IPS-18c (cell line): ENCODE measurements around the gene NEMP2.
"Not testable (repeated sequence)": the region's sequence is repeated elsewhere in the genome, so short reads cannot be mapped to it uniquely, and the experiment has no call there.

Source experiments
- H3K4me3 ChIP-seq: 2 replicates; pipeline ENCODE4 v1.7.0; 2013; ENCODE audit warnings: low read depth, mild to moderate bottlenecking, low read length, moderate library complexity; ENCODE audit not compliant: insufficient read depth
- H3K9me3 ChIP-seq: one replicate; pipeline ENCODE4 v1.6.1; 2013; ENCODE audit warnings: mild to moderate bottlenecking, low read length, moderate library complexity; ENCODE audit not compliant: control insufficient read depth, insufficient read depth

NEMP2 gene

GRCh38 chr2:190481339-190481738, 53.2 kb downstream of the NEMP2 start:
- no peak overlapping the region for H3K4me3 ChIP-seq
- no peaks in the 10 kb centered on the region for H3K9me3 ChIP-seq

DNA sequence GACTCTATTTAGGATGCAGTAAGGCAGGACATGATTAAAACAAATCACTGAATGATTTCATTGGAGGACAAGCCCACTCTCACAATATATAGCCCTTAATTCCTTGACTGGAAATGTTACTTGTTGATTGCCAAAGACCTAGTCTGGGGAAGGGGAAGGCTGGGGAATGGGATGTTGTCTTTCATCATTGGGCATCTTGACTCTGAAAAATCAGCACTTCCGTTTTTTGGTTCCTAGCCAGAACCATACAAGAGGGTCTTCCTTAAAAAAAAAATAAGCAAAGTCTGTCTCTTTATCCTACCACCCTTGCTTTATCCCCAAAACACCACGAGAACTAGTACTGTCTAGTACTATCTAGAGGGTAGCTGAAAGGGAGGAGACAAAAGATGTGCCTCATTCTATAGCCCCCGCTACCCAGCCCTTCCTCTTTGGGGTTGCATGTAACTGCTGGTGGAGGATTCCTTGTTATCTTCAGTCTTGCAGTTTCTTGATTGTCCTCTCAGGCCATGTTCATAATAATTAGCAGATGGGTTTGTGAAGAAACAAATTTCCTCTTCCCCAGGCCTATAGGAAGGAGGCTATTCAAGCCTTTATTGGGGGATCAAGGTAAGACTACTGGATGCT, 55.8 kb downstream of the NEMP2 start:
- Histone ChIP-seq H3K4me3 (no peak overlapping the region), H3K9me3 (no peaks in the 10 kb centered on the region)

DNA sequence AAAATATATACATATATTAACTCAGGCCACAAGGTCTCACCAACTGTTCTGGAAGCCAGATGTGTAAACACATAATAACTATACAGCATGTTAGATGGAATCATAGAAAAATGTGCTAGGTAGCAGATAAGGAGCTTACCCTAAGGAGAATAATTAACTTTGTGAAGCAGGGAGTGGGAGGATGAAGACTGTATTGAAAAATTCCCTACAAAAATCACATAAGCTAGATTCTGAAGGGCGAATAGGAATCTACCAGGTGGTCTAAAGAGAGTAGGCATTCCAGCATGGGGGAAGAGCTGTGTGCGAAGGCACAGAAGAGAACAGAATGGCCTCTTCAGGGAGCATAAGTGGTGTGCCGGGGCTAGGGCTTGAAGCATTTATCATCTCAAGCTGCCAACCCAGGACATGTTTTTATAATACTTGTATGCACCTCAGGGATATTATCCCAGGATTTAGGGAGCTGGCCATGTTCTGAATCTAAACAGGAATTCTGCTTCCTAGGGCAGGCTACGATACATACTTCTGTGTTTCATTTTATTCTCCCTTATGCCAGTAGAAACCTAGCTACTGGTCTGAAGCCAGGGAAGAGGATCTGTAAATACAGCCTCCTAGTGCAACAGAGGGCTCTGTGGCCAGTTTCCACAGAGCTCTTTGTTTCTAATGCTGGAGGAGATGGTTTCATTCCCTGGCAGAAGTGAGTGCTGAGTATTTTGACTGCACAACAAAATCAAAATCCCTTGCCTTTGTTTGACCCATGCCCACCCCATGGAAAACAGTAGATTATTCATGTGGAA, 56.7 kb downstream of the NEMP2 start:
- no peak overlapping the region for H3K4me3 ChIP-seq
- no peaks in the 10 kb centered on the region for H3K9me3 ChIP-seq

DNA sequence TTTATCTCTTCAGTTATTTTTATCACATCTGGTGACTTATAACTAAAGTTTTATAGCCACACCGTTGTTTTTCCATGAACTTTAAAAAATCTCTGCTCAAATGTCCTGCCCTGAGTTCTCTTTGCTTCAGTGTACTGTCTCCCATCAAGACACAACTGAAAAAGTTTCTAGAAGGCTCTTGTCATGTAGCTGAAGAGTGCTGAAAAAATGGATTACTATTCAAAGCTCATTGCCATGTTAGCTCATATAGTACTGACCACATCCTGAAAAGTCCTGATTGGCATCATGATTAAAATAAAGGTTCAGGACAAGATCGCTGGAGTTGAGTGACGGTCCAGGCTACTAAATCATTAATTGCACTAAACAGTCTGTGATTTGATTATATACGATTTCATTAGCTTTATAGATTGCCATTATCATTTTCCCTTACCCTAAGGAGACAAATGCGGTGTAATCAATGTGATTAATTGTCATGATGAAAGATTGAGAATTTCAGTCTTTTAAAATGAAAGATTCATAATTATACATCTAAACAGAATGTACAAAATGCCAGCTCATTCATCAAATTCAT, 64.2 kb downstream of the NEMP2 start:
- H3K9me3 ChIP-seq: peaks cover 4% of the 10 kb centered on the region
- H3K4me3 ChIP-seq: no peak overlapping the region

DNA sequence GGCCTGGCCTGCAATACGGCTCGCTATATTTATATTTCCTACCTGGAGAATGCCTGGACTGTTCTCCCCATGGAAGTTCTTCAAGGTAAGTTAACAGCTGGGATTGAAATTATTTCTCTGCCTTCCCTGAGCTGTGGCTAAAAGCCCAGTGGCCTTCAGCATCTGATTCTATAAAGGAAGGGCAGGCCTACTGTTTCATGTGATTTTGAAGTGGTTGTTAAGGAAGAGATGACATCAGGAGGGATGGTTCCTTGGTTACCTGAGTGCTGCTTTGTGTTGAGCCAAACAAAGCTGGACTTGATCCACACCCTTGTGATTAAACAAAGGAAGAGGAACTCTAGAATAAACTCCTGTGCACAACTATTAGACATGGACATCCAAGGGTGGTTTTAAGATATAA, 64.8 kb downstream of the NEMP2 start:
- no peak overlapping the region for H3K4me3 ChIP-seq
- peaks cover 4% of the 10 kb centered on the region for H3K9me3 ChIP-seq

- no peak overlapping the region for H3K4me3 ChIP-seq
- peaks cover 4% of the 10 kb centered on the region for H3K9me3 ChIP-seq
Observed at GRCh38 chr2:190468814-190469569, 65.5 kb downstream of the NEMP2 start.

GRCh38 chr2:190468354-190468753, 66.2 kb downstream of the NEMP2 start:
- not testable (repeated sequence) for H3K9me3 ChIP-seq, H3K4me3 ChIP-seq

- Histone ChIP-seq H3K4me3 (no peak overlapping the region), H3K9me3 (peaks cover 4% of the 10 kb centered on the region)
Observed at GRCh38 chr2:190467575-190468083, 66.9 kb downstream of the NEMP2 start.

GRCh38 chr2:190466819-190467446, 67.6 kb downstream of the NEMP2 start:
- Histone ChIP-seq H3K9me3 (peaks cover 4% of the 10 kb centered on the region), H3K4me3 (no peak overlapping the region)

- Histone ChIP-seq H3K9me3 (no peaks in the 10 kb centered on the region), H3K4me3 (no peak overlapping the region)
Observed at GRCh38 chr2:190465060-190465459, 69.5 kb downstream of the NEMP2 start.

- no peaks in the 10 kb centered on the region for H3K9me3 ChIP-seq
- no peak overlapping the region for H3K4me3 ChIP-seq
Observed at GRCh38 chr2:190462611-190463010, 71.9 kb downstream of the NEMP2 start.

DNA sequence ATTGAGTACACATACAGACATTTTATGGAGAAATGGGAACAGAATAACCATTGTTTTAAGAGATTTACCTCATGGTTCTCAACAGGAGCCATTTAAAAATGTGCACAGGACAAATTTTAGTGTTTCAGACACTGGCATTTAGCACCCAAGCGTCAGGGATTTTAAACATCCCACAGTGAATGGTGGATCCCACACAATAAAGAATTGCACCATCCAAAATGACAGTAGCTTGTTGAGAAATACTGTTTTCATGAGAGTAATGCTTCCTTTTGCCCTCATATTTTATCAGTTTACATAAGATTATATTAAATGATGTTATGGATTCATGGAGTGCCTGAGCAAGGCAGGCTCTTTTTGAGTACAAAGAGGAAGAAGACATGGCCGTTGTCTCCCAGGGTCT, 72.3 kb downstream of the NEMP2 start:
- H3K9me3 ChIP-seq: no peaks in the 10 kb centered on the region
- no peak overlapping the region for H3K4me3 ChIP-seq

DNA sequence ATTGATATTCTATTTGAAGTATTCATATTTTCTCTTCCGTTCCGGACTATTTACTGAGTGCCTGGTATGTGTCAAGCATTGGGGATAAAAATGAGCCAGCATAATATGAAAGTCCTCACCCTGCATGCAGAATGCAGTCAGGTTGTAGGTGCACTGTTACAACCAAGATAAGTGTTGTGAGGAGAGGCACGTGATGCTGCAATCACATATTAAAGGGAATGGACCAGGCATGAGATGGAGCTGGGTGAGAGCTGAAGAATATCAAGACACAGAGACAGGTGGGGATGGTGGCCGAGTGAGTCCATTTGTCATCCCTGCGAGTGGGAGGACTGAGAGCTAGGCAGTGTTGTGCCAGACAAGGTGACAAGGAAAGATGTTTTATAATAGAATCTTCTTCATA, 74.0 kb downstream of the NEMP2 start:
- no peak overlapping the region for H3K4me3 ChIP-seq
- H3K9me3 ChIP-seq: no peaks in the 10 kb centered on the region

- no peak overlapping the region for H3K4me3 ChIP-seq
- H3K9me3 ChIP-seq: no peaks in the 10 kb centered on the region
Observed at GRCh38 chr2:190459881-190460280, 74.6 kb downstream of the NEMP2 start.

DNA sequence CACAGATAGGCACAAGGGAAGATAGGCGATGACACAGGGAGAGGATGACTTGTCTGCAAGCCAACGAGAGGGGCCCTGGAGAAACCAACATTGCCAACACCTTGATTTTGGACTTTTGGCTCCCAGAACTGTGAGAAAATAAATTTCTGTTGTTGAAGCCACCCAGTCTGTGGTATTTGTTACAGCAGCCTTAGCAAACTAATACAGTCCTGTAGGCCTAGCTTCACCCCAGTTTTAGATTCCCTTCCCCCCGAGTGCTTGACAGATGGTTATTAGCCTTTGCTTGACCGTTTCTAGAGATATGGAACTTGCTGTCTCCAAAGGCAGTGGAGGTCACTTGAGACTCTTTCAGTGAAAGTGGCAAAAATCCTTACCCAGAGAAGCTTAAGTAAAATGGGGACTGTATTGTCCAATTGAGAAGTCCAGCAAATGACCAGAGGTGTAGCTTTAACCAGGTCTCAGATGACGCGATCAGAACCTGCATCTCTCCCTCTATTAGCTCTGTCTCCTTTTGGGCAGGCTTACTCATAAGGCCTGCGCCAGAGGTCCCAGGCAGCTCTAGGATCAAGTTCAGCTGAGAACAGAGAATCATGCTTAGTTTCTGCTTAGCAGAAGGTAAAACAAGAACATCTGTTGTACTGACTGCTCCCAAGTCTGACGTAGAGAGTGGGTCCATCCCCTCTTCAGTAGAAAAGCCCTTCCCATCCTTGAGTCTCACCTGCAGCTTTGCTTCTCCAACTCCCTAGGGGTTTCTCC, 76.0 kb downstream of the NEMP2 start:
- H3K4me3 ChIP-seq: no peak overlapping the region
- H3K9me3 ChIP-seq: no peaks in the 10 kb centered on the region

- H3K9me3 ChIP-seq: no peaks in the 10 kb centered on the region
- H3K4me3 ChIP-seq: no peak overlapping the region
Observed at GRCh38 chr2:190457256-190457655, 77.3 kb downstream of the NEMP2 start.

DNA sequence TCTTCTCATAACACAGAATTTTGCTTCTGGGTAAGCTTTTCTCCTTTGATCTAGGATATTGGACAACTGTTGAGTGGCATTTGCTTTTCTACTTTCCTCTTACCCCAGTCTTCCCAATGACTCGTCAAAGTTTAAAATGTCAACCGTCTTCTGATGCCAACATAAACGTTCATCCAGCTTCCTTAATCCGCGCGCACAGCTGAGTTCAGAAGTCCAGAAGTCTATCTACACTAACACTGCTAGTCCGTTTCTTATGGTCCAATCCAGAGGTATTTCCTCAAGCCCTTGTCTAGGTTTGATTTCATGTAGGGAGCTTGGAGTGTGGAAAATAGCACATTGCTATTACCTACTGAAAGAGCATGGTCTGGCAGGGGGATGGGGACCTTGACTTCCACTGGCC, 77.7 kb downstream of the NEMP2 start:
- H3K4me3 ChIP-seq: no peak overlapping the region
- H3K9me3 ChIP-seq: no peaks in the 10 kb centered on the region
